Stomach (tissue), 9 donors: ENCODE measurements around the gene GCKR. TPM values are rescaled to one million over a fixed set of nuclear protein-coding genes. Genes with fewer than 3 reads are reported as not detected.
"Not testable (repeated sequence)": the region's sequence is repeated elsewhere in the genome, so short reads cannot be mapped to it uniquely, and the experiment has no call there.

ENCODE experiments used
- DNase-seq, 2 donors: peaks; one replicate each; pipeline versions ENCODE4 v3.0.0 to v3.0.0-alpha.2; 2013 to 2019
- H3K27ac ChIP-seq, 5 donors: fragments of 200-600 bp in 4 of 5; sonication (generic) in 4 of 5; one replicate each; pipeline ENCODE4 v1.5.1; 2013 to 2019; ENCODE audit warnings: mild to moderate bottlenecking in 1 of 5, moderate library complexity in 1 of 5
- H3K27me3 ChIP-seq, 3 donors: fragments of 200-600 bp; sonication (generic); one replicate each; pipeline ENCODE4 v1.5.1; 2017 to 2019; ENCODE audit warnings: mixed run types in 1 of 3
- H3K36me3 ChIP-seq, 4 donors: fragments of 200-600 bp; sonication (generic); 1 replicate in 3 of 4; 2 replicates in 1 of 4; pipeline ENCODE4 v1.5.1; 2016 to 2019
- H3K4me1 ChIP-seq, 4 donors: fragments of 200-600 bp; sonication (generic); one replicate each; pipeline ENCODE4 v1.5.1; 2016 to 2019
- H3K4me3 ChIP-seq, 4 donors: fragments of 200-600 bp; sonication (generic) in 3 of 4; one replicate each; pipeline ENCODE4 v1.5.1; 2016 to 2019; ENCODE audit warnings: mild to moderate bottlenecking in 1 of 4
- H3K9me3 ChIP-seq, 4 donors: fragments of 200-600 bp; sonication (generic); one replicate each; pipeline ENCODE4 v1.5.1; 2016 to 2019
- CTCF ChIP-seq, 7 experiments: fragments of 450-650 bp in 4 of 7; fragments of 200-600 bp in 3 of 7; sonication (generic) in 3 of 7; IDR thresholded peaks; one replicate each; pipeline ENCODE4 v1.5.1; 2016 to 2019; ENCODE audit warnings: antibody characterized with exemption in 7 of 7, control low read depth in 2 of 7, mild to moderate bottlenecking in 1 of 7
- EP300 ChIP-seq: sonication (generic); formaldehyde crosslinking; IDR thresholded peaks from one replicate; pipeline ENCODE4 v1.6.1; 2017; ENCODE audit warnings: antibody characterized with exemption
- POLR2A ChIP-seq, 4 donors: fragments of 450-650 bp; IDR thresholded peaks; one replicate each; pipeline ENCODE4 v1.6.1; 2016; ENCODE audit warnings: antibody characterized with exemption in 4 of 4, control low read depth in 2 of 4, mild to moderate bottlenecking in 1 of 4, moderate library complexity in 1 of 4
- POLR2AphosphoS5 ChIP-seq, 3 donors: sonication (generic); formaldehyde crosslinking; IDR thresholded peaks; one replicate each; pipeline ENCODE4 v1.6.1; 2016; ENCODE audit warnings: antibody characterized with exemption in 3 of 3
- WGBS, 5 donors: extraction: QIAGEN DNeasy Blood & Tissue Kit in 3 of 5; methylation state at CpG; one replicate each; pipeline versions ENCODE4 v1.1.5 to v1.1.7; 2013 to 2018; 5-methylcytosine and 5-hydroxymethylcytosine counted together
- intact Hi-C: fragments of 100-400 bp; cut with DNase I; formaldehyde crosslinking; loops from one replicate; pipeline ENCODE4 v1.15.1; 2023; ENCODE audit warnings: low total_unique reads
- polyA plus RNA-seq, 3 donors: library from polyadenylated mRNA; stranded (reverse); fragments of 200-250 nt; gene quantifications; one replicate each; pipeline ENCODE4 v1.2.3, GENCODE V29; 2013
- total RNA-seq, 5 donors: library from RNA; depleted of rRNA; stranded (reverse); fragments of >200 nt; gene quantifications; one replicate each; pipeline versions ENCODE4 v1.1.0 to v1.2.3, GENCODE V29; 2014 to 2016
- donor health status: healthy with polysubstance abuse.
- donor health status: Bipolar disorder and iron deficiency.
- donor health status: healthy.

Gene GCKR
- total and polyA plus RNA-seq, 8 donors: 1.2 to 45.5 (median 13.4) TPM; not detected in 1

DNA sequence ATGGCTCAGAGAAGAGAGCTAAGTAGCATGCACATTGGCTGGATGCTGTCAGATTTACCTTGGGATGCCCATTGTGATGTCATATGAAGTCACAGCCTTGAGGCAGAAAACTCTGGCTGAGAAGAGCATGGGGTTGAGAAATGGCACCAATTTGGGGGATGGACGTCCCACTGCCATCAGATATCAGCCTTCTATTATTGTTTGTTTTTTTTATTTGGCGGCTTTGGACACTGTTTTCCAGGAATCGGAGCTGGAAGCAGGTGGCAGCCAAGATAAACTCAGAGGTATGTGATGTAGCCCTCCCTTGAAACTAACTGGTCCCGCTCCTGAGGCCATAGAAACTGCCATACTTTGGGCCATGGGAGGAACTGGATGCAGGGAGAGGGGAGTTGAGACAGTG is 40.6 kb downstream of the GCKR start:
- intact Hi-C loops: no loop called here
- WGBS, 5 donors: 52 to 68% (median 57%) methylated on average over 4 of the region's 4 CpGs
- no peaks in the 10 kb centered on the region for H3K36me3 ChIP-seq
- TF ChIP-seq CTCF (IDR thresholded peaks at IDR 0.05) (no peak), POLR2AphosphoS5 (IDR thresholded peaks at IDR 0.05) (no peak), EP300 (no peak), POLR2A (IDR thresholded peaks at IDR 0.05) (no peak)
- DNase-seq: no peak
- H3K9me3 ChIP-seq: no peaks in the 10 kb centered on the region
- H3K27ac ChIP-seq: no peak overlapping the region
- H3K4me3 ChIP-seq: no peak overlapping the region
- H3K4me1 ChIP-seq: no peaks in the 10 kb centered on the region
- H3K27me3 ChIP-seq: no peaks in the 10 kb centered on the region

DNA sequence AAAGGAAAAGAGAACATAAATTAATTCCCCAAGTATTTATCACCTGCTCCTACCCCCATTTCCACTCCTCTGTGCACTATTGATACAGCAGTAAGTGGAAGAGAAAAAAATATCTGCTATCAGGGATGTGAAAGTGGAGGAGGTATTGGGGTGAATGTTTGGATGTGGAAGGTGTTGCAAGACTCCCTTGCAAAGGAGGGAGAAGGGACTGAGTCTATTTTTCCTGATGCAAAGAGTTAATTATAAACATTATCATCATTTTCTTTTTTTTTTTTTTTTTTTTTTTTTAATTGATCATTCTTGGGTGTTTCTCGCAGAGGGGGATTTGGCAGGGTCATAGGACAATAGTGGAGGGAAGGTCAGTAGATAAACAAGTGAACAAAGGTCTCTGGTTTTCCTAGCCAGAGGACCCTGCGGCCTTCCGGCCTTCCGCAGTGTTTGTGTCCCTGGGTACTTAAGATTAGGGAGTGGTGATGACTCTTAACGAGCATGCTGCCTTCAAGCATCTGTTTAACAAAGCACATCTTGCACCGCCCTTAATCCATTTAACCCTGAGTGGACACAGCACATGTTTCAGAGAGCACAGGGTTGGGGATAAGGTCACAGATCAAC is 42.3 kb downstream of the GCKR start:
- H3K4me3 ChIP-seq, H3K36me3 ChIP-seq, H3K9me3 ChIP-seq, H3K27me3 ChIP-seq, DNase-seq, H3K4me1 ChIP-seq, intact Hi-C loops, H3K27ac ChIP-seq: not testable (repeated sequence)
- 0 to 50% (median 41%) methylated on average over 1 to 5 of the region's 6 CpGs for WGBS, 5 donors

GRCh38 chr2:27539649-27540048 is 43.0 kb downstream of the GCKR start:
- DNase-seq, H3K27ac ChIP-seq, H3K4me1 ChIP-seq, intact Hi-C loops, H3K9me3 ChIP-seq, H3K36me3 ChIP-seq, H3K27me3 ChIP-seq, H3K4me3 ChIP-seq: not testable (repeated sequence)
- WGBS, 5 donors: 94 to 97% (median 95%) methylated on average over 6 to 26 of the region's 35 CpGs; no CpG with 5 or more reads in 1 of the 5 donors

- TF ChIP-seq POLR2AphosphoS5 (IDR thresholded peaks at IDR 0.05) (no peak), EP300 (no peak), CTCF (IDR thresholded peaks at IDR 0.05) (no peak)
- intact Hi-C loops: no loop called here
- no peaks in the 10 kb centered on the region for H3K4me1 ChIP-seq
- no peaks in the 10 kb centered on the region for H3K27me3 ChIP-seq
- no peak for DNase-seq
- no peaks in the 10 kb centered on the region for H3K36me3 ChIP-seq
- H3K27ac ChIP-seq: no peak overlapping the region
- 78 to 95% (median 90%) methylated on average over 6 of the region's 6 CpGs for WGBS, 5 donors
- peaks cover 0 to 4% (median 0%) of the 10 kb centered on the region in 4 donors for H3K9me3 ChIP-seq
- H3K4me3 ChIP-seq: no peak overlapping the region
These were observed 47.6 kb downstream of the GCKR start for GRCh38 chr2:27544143-27544821.

- intact Hi-C loops: no loop called here
- no peaks in the 10 kb centered on the region for H3K36me3 ChIP-seq
- no peak overlapping the region for H3K27ac ChIP-seq
- no peak for DNase-seq
- peaks cover 0 to 4% (median 0%) of the 10 kb centered on the region in 4 donors for H3K9me3 ChIP-seq
- H3K4me3 ChIP-seq: no peak overlapping the region
- TF ChIP-seq EP300: no peak
- TF ChIP-seq POLR2AphosphoS5 (IDR thresholded peaks at IDR 0.05): no peak
- TF ChIP-seq CTCF (IDR thresholded peaks at IDR 0.05): no peak
- TF ChIP-seq POLR2A (IDR thresholded peaks at IDR 0.05): no peak
- no peaks in the 10 kb centered on the region for H3K27me3 ChIP-seq
- no peaks in the 10 kb centered on the region for H3K4me1 ChIP-seq
- 70 to 95% (median 91%) methylated on average over 5 of the region's 5 CpGs for WGBS, 5 donors
These were observed 48.9 kb downstream of the GCKR start for GRCh38 chr2:27545348-27546141.
